GM12865 (cell line): ENCODE measurements around the gene TUBA8.
"Not testable (repeated sequence)": the region's sequence is repeated elsewhere in the genome, so short reads cannot be mapped to it uniquely, and the experiment has no call there.

Source experiments
- DNase-seq: peaks from one replicate; pipeline ENCODE4 v3.0.0; 2010; ENCODE audit warnings: low read depth
- H3K4me3 ChIP-seq: 2 replicates; pipeline ENCODE4 v1.5.1; 2011; ENCODE audit warnings: mild to moderate bottlenecking, low read depth, low read length, control low read depth
- TF ChIP-seq, protein P1 (sequence below): IDR thresholded peaks from 2 replicates; pipeline ENCODE4 v1.5.1; 2011; ENCODE audit warnings: low read length, control low read depth, low read depth, inconsistent platforms; ENCODE audit not compliant: insufficient read depth; ENCODE audit errors: missing control alignments

Gene TUBA8

GRCh38 chr22:18067121-18067520 lies 43.5 kb upstream of the TUBA8 start:
- TF ChIP-seq, protein P1, sequence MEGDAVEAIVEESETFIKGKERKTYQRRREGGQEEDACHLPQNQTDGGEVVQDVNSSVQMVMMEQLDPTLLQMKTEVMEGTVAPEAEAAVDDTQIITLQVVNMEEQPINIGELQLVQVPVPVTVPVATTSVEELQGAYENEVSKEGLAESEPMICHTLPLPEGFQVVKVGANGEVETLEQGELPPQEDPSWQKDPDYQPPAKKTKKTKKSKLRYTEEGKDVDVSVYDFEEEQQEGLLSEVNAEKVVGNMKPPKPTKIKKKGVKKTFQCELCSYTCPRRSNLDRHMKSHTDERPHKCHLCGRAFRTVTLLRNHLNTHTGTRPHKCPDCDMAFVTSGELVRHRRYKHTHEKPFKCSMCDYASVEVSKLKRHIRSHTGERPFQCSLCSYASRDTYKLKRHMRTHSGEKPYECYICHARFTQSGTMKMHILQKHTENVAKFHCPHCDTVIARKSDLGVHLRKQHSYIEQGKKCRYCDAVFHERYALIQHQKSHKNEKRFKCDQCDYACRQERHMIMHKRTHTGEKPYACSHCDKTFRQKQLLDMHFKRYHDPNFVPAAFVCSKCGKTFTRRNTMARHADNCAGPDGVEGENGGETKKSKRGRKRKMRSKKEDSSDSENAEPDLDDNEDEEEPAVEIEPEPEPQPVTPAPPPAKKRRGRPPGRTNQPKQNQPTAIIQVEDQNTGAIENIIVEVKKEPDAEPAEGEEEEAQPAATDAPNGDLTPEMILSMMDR, result no peak
- H3K4me3 ChIP-seq, result no peak overlapping the region
- DNase-seq, result no peak

DNA sequence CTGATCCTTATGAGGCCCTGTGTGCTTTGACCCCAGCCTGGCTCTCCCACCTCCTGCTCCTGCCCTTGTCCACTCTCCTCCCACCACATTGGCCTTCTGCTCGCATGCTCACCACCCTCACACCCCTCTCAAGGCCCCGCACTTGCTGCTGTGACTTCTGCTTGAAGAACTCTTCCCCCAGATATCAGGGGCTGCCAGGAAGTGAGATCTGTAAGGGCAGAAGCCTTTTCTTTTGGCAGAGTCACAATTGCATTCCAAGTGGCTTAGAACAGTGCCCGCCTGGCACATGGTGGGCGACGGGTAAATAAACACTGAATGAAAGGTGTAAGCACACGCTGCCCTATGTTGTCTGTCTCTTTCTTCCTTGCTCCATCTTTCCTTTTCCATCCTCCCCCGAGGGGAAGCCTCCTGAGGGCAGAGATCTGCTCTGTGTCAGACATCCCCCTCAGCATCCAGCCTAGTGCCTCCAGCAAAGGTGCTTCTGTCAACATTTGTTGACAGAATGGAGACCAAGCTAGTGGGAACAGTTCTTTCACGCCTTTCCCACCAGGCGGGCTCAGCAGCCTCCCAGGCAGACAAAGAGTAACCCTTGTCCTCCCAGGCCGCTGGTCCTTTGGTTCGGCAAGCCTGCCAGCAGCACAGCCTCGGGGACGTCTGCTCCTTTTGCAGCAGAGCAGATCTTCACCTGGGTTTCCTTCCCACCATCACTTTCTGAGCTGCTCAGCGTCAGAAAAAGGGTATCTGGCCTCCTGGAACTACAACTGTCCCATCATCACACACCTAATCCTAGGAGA lies 42.9 kb upstream of the TUBA8 start:
- no peak for DNase-seq
- TF ChIP-seq, protein P1, result no peak
- H3K4me3 ChIP-seq, result no peak overlapping the region

DNA sequence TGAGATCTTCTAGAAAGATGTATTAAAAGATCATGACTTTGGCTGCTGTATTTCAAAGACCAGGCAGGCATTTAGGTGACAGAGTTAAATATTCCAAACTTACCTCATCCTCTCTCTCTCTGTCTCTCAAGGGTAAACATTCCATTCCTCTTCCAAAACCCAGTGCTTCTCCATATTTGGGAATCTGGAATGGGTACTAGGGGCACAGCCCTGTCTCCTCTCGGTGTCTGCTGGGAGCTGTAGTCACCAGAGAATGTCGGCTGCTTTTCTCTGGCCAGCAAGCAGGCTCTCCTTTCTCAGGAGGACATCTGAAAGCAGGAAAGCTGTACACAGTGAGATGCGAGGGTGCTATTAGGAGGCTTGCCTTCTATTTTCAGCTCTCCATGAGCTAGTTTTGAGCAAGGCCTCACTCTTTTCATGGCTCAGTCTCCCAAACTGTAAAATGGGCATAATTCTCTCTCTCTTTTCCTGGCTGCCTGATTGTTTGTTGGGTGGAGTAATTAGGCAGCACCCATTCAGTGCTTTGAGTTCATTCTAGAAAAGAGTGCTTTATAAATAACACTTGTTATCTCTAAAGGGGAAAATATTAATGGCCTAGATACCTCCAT lies 42.1 kb upstream of the TUBA8 start:
- no peak for DNase-seq
- H3K4me3 ChIP-seq, result no peak overlapping the region
- TF ChIP-seq, protein P1, result no peak

GRCh38 chr22:18069041-18069440 lies 41.6 kb upstream of the TUBA8 start:
- TF ChIP-seq, protein P1, result no peak
- no peak for DNase-seq
- H3K4me3 ChIP-seq, result no peak overlapping the region

- DNase-seq, result no peak
- no peak overlapping the region for H3K4me3 ChIP-seq
- TF ChIP-seq, protein P1, result no peak
Measured at GRCh38 chr22:18070041-18070440, 40.6 kb upstream of the TUBA8 start.

DNA sequence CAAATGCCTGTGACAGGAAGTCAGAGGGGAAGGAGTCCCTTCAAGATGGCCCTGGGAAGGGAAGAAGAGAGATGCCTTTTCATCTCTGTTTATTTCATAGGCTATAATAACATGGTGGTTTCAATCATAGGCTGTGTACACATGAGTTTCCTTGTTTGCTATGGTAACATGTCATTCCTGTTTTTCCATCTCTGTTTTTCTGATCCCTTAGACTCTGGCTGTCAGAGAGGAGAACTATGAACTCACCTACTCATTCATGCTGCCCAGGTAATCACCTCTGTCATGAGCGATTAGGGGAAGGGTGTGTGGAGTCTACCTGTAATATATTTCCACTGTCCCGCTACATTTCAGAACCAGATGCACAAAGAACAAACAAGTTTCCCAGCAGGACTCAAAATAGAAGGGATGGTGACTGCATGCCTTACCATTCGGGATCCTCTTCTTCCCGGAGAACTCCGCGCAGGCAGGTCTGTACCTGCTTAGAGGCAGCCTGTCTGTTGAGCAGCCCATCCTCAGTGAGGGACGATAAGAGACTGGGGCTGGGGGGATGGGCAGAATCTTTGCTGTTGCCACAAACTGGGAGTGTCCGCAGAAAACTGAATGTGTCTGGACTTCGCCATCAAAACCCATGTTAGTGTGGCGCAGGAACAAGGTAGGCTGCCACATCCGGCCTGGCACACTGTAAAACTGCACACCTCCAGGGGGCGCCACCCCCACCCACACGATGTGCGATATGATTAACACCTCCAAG lies 39.9 kb upstream of the TUBA8 start:
- TF ChIP-seq, protein P1, result peak; percentile 32
- DNase-seq, result no peak
- H3K4me3 ChIP-seq, result no peak overlapping the region

DNA sequence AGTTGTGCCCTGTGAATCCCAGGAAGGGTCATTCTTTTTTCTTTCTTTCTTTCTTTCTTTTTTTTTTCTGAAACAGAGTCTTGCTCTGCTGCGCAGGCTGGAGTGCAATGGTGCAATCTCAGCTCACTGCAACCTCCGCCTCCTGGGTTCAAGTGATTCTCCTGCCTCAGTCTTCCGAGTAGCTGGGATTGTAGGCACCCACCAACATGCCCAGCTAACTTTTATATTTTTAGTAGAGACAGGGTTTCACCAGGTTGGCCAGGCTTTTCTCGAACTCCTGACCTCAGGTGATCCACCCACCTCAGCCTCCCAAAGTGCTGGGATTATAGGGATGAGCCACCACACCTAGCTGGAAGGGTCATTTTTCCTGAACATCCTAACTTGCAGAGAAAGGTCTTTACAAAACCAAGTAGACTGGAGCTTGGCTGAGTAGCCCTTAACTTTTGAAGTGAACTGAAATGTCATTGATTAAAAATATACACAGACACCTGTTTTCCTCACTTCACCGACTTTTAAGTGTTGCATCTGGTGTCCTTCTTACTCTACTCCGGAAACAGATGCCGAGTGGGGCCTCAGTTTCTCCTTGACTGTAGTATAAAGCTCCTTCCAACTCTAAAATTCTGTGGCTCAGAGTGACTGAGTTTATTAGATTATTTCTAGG lies 39.2 kb upstream of the TUBA8 start:
- H3K4me3 ChIP-seq, DNase-seq: not testable (repeated sequence)
